Activated CD4-positive, alpha-beta T cell treated with anti-CD3 and anti-CD28 coated beads, Interleukin-10, Interleukin-2, amounts not matched to agents 100 ng/mL and 50 ng/mL, durations not matched to agents 16 hours and 8 hours (primary cell): ENCODE results near the gene DIPK1C.

Experiments
- DNase-seq: peaks from one replicate; pipeline ENCODE4 v3.0.0-alpha.2; 2020

Gene DIPK1C

DNA sequence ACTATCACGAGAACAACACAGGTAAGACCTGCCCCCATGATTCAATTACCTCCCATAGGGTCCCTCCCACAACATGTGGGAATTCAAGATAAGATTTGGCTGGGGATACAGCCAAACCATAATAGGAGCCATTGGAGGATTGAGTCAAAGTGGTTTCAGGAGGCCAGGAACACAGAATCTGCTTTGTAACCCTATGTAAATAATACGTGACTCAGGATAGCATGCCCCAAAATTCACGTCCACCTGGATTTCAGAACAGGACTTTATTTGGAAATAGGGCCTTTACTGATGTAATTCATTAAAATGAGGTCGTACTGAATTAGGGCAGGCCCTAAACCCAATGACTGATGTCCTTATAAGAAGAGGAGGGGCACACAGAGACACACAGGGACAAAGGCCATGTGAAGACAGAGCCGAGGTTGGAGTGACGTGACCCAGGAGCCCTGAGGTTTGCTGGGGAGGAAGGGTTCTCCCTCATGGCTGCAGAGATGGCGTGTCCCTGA is 23.1 kb upstream of the DIPK1C start:
- no peak for DNase-seq

DNA sequence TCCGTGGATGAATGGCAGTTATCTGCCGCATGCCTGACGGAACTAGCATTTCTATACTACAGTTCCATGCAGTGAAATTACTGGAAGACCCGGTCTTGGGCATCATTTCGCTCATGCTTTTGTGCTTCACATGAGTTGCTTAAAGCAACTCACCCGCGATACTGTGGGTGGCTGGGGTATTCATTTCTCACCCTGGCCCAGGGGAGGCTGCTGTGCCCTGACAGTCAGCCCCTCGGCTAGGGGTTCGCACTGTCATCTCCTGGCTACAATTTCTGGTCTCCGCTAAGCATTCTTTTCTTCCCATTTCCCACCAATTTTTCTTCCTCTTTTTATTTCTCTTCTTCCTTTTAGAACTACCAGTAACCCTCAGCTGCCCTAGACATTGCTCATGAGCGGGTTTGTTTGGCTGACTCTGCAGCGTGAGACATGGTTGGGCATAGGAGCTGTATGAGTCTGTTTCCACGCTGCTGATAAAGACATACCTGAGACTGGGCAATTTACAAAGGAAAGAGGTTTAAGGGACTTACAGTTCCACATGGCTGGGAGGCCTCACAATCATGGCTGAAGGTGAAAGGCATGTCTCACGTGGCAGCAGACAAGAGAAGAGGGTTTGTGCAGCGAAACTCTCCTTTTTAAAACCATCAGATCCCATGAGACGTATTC is 22.5 kb upstream of the DIPK1C start:
- no peak for DNase-seq

DNA sequence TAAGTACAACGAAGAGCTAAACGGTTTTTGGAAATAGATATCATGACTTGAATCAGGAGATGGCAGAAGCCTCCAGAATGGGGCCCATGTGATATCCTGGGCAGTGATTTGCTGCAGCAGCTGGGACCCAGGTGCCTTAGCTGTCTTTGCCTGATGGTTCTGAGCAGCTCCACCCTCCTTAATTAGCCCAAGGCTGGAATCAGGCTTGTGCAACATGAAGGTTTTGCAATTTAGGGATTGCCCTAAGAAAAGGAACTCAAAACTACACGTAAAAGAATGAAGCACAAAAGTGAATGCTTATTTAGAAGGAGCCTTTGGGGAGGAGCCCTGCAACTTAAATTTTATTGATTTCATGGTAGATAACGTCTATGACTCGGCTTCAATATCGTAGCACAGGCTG is 21.8 kb upstream of the DIPK1C start:
- no peak for DNase-seq

DNA sequence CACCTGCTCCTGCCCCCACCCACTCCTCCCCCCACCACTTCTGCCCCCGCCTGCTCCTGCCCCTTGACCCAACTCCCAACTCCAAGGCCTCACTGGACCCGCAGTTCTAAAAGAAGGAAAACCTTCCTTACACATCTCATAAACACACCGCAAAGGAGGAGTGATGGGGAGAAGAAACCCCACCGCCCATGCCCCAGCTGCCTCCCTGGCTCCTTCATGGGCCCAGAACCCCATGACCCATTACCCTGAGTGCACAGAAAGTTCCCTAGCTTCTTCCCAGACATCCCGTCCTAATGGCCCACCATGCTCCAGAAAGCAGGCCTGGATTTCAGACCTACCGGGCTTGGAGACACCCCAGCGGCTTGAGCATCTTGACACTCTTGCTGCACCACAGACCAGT is 21.2 kb upstream of the DIPK1C start:
- DNase-seq = no peak

DNA sequence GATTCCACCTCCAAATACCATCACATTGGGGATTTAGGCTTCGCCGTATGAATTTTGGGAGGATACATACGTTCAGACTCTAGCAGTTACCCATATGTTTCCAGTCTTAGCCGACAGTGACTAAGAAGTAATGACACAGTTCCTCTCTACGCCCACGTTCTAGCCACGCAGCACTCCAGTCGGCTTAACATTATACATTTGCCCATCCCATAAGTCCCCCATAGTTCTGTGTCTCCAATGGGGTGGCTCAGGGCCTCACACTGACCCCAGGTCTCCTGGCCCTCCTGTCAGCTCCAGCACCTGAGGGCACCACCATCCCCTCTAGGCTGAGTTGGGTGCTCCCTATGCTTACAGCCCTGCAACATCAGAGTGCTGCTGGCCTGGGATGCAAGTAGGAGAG is 20.7 kb upstream of the DIPK1C start:
- DNase-seq = no peak

DNA sequence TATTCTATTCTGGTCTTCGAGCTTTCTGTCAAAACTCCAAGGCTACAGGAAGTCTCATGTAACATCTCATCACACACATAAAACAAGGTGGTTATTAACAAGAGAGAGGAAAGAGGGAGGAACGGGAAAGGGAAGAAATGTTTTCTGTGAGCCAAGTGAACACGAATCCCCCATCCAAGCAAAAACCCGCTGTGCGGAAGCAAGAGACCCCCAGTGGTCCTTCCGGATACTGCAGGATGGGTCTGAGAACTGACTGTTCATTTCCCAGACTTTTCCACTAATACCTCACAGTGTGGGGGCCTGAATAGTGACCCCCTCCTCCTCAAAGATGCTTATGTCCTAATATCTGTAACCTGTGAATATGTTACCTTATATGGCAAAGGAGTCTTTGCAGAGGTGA is 19.0 kb upstream of the DIPK1C start:
- no peak for DNase-seq

DNA sequence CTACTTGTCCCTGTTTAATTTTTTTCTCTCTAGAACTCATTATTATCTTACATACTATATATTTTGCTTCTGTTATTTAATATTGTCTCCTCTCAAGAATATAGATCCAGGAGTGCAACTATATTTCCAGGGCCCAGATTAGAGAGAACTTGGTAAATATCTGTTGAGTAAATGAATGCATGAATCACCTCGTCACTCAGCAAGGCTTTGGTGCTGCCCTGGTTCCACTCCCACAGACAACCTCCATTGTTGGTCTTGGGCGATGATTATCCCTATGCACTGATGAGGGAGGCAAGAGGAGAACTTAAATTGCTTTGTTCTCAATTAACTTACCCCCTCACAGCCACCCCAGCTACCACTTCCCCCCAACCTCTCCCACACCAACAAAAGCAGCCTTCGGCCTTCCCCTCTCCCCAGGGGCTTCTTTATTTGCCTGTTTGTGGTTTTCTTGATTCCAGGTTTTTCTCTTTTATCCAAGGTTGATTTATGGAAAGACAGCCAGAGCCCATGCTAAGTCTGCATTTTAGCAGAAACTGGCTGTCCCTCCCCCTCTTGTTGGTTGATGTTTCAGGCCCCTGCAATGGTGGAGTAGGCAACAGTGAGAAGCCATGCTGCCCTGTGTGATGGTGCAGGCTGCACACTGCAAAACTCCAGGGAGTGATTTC is 17.0 kb upstream of the DIPK1C start:
- no peak for DNase-seq

DNA sequence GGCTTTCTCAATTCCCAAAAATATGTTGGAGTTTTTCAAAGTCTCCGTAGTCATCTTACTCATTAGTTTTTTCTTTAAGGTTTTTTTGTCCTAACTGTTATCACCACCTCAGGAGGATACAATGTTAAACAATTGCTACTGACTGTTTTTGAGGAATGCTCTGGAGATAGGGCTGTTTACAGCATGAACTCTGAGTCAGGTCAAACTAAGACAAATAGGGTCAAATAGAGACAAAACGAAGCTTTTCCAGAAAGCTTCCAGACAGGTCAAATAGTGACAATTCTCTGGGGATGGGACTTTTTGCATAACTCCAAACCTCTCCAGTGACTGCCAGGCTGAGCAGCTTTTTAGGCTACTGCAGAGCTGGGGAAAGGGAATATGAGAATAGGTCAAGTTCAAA is 15.2 kb upstream of the DIPK1C start:
- DNase-seq = no peak

DNA sequence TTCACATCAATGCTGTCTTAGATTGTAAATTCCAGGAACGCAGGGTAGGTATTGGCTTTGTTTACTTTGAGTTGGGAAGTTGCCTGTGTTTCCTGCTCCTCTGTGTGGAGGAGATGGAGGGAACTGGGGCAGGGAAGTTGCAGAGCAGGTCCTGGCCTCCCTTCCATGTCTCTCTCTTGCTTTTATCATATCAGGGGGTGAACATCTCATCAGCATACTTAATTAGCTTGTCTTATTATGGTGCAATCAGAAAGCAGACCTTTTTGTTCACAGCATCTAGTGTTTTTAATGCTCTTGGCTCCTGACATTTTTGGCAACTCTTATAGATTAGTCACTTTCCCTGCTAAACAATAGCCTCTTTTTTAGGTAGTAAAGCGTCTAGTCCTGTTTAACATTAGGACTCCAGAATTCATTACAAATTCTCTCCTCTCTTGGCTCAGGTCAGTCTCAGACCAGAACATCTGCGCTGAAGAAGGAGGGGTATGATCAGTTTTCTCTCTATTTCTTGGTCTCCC is 11.5 kb upstream of the DIPK1C start:
- no peak for DNase-seq

DNA sequence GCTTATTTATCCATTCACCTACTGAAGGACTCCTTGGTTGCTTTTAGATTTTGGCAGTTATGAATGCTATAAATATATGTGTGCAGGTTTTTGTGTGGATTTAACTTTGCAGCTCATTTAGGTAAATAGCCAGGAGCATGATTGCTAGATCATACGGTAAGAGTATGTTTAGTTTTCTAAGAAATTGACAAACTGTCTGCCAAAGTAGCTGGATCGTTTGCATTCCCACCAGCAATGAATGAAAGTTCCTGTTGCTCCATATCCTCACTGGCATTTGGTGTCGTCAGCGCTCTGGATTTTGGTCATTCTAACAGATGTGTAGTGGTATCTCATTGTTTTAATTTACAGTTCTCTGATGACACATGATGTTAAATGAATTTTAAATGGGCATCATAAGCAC is 8.7 kb upstream of the DIPK1C start:
- no peak for DNase-seq

DNA sequence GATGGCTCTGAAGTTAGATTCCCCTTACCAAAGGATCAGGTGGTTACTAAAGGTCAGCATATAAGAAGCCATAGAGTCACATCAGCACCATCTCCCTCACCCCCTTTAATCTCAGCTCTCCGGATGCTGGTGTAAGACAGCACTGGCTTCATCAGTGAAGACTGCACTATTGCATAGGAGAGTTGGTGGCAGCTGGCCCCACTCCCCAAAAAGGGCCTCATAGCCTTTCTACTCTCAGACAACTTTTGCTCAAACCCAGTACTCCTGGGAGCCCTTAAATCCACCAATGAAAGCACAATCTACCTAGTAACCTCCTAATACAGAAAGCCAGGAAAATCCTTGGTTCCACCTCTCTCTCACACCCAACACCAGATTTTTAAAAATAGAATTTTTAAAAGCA is 6.9 kb upstream of the DIPK1C start:
- no peak for DNase-seq

DNA sequence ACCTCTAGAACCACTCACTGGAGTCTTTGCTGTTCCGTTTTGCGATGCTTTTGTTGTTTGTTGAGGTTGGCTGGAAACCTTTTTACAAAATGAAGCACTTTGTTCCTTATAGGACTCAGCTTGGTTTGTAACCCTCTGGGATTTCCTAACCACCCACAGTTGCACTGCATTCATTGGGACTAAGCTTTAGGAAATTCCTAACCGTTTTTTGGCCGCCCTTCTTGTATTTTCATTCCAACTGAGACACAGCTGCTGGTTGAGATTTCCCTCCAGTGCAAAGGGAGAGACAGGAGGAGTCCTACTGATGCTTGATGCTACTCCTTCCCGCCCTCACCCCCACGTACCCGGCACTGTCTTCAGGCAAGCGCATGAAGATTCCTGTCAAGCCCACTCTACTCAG is 6.1 kb upstream of the DIPK1C start:
- no peak for DNase-seq

DNA sequence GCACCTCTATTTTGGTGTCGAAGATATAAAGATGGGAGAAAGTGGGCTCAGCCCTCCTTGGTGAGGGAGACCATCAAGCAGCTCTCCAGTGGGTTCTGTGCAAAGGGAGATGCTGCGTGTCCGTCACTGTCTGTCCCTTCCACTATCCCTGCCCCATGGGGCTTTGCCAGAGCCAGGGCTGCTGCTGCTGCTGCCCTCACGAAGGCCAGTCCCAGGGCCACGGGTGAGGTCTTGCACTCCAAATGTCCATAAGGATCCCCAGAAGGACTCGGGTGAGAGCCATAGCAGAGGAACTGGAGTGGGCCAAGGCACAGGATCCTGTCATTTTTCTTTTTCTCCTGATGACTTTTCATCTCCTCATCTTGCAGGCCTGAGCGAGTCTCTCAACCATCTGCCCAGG is 3.7 kb upstream of the DIPK1C start:
- no peak for DNase-seq

DNA sequence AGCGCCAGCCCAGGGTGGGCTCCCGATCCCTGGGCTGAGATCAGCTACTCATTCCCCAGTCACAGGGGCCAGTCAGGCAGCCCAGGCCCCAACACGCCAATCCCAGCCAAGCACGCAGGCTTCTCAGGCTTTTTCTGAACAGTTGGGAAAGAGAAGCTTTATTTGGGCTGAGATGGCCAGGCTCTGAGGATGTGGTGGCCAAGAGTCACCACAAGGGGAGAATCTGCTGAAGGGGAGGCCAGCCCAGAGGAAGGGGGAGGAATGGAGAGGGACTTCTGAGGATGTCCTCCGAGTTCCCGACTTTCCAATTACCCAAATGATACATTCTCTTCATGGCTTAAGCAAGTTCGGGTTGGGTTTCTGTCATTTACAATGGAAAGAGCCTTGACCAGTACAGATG is 2.8 kb upstream of the DIPK1C start:
- DNase-seq = no peak

DNA sequence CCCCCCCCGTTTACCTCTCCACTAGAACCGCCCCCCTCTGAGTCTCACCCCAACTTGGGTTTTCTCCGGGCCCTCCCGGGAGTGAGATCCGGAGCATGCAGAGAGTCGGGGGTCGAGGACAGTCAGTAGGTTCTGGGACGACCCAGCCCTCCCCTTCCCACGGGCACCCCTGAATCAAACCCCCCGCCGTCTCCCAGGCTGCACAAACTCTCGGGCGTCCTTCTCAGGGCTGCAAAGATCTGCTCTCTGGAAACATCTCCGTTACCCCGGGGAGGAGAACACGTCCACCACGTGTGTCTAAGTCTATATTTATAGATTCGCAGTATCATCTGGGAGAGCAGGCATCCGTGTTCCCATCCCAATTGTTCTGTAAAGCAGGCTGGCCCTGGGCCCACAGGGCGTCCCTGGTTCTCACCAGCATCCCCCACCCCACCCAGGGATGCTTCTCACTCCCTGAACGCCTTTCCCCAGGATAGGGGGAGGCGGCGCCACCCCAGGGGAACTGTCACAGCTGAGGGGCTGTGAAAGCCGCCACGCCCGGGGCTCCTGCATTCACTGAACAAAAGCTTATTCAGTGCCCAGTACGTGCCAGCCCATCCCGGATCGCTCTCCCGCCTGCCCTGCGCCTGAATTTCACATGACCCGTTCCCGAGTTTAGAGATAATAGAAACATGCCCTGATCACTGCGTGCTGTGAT is 765 bp upstream of the DIPK1C start:
- no peak for DNase-seq

DNA sequence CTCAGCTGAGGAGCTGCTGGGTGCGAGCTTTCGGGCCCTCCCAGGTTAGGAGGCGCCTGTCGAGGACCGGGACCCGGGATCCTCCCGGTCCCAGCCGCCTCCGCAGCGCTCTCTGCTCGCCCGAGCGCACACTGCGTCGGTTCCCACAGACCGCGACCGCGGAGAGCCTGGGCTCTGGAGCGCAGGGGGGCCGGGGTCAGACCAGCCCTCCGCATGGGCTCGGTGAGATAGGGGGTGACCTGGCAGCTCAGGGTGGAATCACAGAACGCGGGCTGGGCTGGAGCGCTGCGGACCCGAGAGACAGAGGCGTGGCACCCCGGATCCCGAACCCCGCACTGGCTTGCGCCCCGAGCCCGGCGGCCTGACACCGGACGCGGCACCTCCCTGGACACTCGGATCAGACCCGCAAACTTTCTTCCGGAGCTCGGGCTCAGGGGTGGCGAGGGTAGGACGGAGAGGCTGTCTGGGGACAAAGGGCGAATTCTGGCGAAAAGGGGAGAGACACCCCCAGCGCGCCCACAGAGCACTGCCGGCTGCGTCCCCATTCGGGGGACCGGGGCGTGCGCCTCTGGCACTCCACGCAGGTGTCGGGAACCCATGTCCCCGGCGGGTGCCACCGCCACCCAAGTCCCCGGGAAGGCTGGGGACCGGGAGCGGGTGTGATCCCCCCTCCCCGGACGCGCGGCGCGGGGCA is 612 bp downstream of the DIPK1C start:
- no peak for DNase-seq

DNA sequence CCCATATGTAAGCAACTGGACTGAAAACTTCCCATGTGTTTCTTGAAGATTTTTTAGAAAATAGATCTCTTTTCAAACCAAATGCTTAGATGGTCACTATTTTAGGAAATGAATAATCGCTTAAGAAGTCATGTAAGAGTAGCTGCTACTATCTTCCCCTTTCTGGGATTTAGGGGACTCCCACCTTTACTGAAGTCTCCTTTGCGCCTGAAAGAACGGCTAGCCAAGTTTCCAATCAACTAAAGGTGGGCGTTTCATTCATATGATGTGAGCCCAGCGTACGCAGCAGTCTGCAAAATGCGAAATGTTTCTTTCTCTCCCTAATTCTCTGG is 1.1 kb downstream of the DIPK1C start:
- no peak for DNase-seq

DNA sequence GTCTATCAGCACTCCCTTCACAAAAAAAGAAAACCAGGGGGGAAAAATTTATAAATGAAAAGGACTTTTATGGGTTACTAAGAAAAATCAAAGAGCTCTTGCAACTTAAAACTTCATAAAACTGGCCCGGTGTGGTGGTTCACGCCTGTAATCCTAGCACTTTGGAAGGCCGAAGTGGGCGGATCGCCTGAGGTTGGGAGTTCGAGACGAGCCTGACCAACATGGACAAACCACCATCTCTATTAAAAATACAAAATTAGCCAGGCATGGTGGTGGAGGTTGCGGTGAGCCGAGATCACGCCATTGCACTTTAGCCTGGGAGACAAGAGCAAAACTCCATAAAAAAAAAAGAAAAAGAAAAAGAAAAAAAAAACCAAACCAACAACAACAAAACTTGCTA is 1.7 kb downstream of the DIPK1C start:
- DNase-seq = no peak

DNA sequence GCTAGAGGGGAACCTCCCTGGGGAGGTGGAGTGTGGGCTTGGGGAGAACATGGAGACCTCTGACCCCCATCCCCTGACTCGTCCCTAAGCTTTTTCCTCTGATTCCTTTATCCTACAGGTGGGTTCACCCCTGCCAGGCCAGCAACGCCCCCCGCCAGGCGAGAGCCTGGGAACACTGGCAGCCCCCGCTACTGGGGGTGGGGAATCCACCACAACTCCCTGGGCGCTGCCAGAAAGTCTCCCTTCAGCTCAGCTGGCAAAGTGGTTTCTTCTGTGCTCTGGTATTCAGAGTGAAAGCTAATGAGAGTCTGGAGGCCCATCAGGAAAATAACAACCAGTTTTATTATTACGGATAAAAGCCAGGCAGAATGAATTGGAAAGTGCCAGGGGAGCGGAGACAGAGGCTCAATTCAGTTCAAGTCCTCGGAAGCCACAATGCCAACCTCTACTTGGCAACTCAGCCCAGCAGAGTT is 2.8 kb downstream of the DIPK1C start:
- DNase-seq = no peak

DNA sequence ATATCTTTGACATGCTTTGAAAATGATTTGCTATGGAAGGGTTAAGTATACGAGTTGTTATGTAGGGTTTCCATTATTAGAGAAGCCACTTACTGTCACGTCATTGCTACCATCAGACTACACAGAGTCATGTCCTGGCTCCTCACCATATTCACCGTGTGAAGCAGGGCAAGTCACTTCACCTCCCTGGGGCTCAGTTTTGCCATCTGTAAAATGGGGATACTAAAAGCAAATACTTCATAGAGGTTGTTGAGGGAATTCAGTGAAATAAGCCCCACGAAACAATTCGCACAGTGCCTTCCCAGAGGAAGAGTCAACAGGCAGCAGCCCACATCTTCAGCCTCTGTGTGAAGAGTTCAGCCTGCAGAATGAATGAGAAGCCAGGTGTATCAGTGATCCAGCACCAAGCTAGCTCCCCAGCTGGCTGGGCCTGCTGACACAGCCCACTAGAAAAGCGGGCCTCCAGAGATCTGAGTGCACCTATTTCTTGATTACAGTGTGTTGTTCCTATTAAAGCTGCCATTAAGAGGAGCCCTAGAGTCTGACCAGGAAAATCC is 3.4 kb downstream of the DIPK1C start:
- DNase-seq = no peak

DNA sequence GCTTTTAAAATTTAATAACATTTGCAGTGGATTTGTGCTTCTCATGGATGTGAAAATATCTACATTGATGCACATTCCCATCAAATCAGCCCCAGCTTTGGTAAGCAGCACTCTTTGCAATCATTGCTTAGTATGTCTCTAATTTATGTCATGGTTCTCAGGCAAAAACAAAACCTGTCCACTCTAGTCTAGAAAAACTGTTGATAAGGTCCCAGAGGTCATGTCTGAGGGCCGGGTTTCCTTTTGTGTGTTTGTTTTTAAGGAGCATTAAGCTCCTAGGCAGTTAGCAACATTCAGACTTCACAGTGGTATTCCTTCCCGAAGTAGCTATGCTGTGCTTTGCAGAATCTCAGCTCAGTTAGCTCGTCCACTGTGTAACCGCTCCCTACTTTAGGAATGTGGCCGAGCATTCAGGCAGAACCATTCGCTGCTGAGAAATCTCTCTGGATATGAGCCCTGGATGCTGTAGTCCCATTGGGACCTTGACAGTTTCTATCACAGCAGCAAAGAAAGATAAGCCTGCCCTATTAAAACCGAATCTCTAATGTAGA is 4.0 kb downstream of the DIPK1C start:
- no peak for DNase-seq

DNA sequence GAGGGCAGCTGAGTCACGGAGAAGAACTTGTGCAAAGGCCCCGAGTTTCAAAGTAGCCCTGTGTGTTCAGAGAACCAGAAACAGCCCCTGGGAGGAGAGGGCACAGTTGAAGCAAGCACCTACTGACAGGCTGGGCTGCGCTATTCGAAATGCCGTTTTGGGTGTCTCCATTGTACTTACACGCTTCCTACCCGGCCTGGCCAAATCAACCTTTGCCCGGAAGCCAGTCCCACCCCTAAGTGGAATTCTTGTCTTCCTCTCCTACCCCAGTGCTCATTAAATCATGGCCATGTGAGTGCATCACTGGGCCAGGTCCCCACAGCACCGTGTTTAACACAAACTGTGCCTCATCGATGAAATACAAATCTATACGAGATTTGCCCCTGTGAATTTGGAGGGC is 6.0 kb downstream of the DIPK1C start:
- DNase-seq = no peak

DNA sequence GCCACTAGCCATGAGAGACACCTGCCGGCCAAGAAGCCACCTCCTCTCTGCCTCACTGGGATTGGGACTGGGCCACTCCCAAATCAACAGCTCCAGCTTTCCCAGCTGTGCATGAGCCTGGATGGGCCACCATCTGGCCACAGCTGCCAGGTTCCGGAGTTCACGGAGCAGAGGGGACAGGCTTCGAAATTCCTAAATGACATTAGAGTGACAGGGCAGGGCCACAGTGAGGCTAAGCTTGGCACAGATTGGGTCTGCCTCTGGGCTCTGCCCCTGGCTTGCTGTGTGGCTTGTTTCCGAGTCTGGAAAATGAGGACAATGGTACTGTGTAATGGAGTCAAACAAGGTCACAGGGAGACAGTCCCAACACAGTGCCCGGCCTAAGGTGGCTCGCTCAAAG is 6.5 kb downstream of the DIPK1C start:
- no peak for DNase-seq
